Tongue (tissue), 2 donors: Measurements from ENCODE around the gene SLC35F3. TPM values are rescaled to one million over a fixed set of nuclear protein-coding genes. Genes with fewer than 3 reads are reported as not detected.
A peak's percentile ranks its signal among the peaks of the same experiment; 100 is the strongest.
"Not testable (repeated sequence)": the region's sequence is repeated elsewhere in the genome, so short reads cannot be mapped to it uniquely, and the experiment has no call there.

ENCODE experiments used
- DNase-seq: peaks from one replicate; pipeline ENCODE4 v3.0.0-alpha.2; 2015
- total RNA-seq: library from RNA; depleted of rRNA; stranded (reverse); fragments of >200 nt; gene quantifications from one replicate; pipeline ENCODE4 v1.2.3, GENCODE V29; 2014

The SLC35F3 gene
- total RNA-seq, 1 donor from 2014 or later, result 0.72 TPM

- no peak for DNase-seq
These were observed 203.0 kb downstream of the SLC35F3 start for GRCh38 chr1:234107416-234108021.

- DNase-seq, result no peak
These were observed 204.4 kb downstream of the SLC35F3 start for GRCh38 chr1:234108921-234109320.

- DNase-seq, result no peak
These were observed 205.4 kb downstream of the SLC35F3 start for GRCh38 chr1:234109840-234110239.

GRCh38 chr1:234111458-234112142 lies 207.1 kb downstream of the SLC35F3 start:
- DNase-seq, result peak; percentile 72

- DNase-seq, result peak; percentile 80
These were observed 210.3 kb downstream of the SLC35F3 start for GRCh38 chr1:234114648-234115307.

GRCh38 chr1:234118911-234119310 lies 214.4 kb downstream of the SLC35F3 start:
- no peak for DNase-seq

GRCh38 chr1:234119431-234119830 lies 215.0 kb downstream of the SLC35F3 start:
- no peak for DNase-seq

GRCh38 chr1:234120327-234120944 lies 216.0 kb downstream of the SLC35F3 start:
- DNase-seq, result no peak

- DNase-seq, result not testable (repeated sequence)
These were observed 217.2 kb downstream of the SLC35F3 start for GRCh38 chr1:234121659-234122058.

- not testable (repeated sequence) for DNase-seq
These were observed 218.1 kb downstream of the SLC35F3 start for GRCh38 chr1:234122571-234122970.

- DNase-seq, result peak; percentile 38
These were observed 219.4 kb downstream of the SLC35F3 start for GRCh38 chr1:234123867-234124266.

GRCh38 chr1:234125283-234125682 lies 220.8 kb downstream of the SLC35F3 start:
- peak; percentile 59 for DNase-seq

GRCh38 chr1:234125714-234126113 lies 221.2 kb downstream of the SLC35F3 start:
- no peak for DNase-seq

GRCh38 chr1:234127026-234127671 lies 222.7 kb downstream of the SLC35F3 start:
- DNase-seq, result no peak

GRCh38 chr1:234132795-234133194 lies 228.3 kb downstream of the SLC35F3 start:
- no peak for DNase-seq

- DNase-seq, result no peak
These were observed 230.4 kb downstream of the SLC35F3 start for GRCh38 chr1:234134878-234135277.

GRCh38 chr1:234135501-234135900 lies 231.0 kb downstream of the SLC35F3 start:
- no peak for DNase-seq

- DNase-seq, result no peak
These were observed 231.6 kb downstream of the SLC35F3 start for GRCh38 chr1:234136073-234136472.

GRCh38 chr1:234139966-234140365 lies 235.5 kb downstream of the SLC35F3 start:
- no peak for DNase-seq

- DNase-seq, result no peak
These were observed 235.9 kb downstream of the SLC35F3 start for GRCh38 chr1:234140388-234140787.

GRCh38 chr1:234141006-234141405 lies 236.5 kb downstream of the SLC35F3 start:
- DNase-seq, result no peak

GRCh38 chr1:234143681-234144080 lies 239.2 kb downstream of the SLC35F3 start:
- DNase-seq, result no peak

- DNase-seq, result no peak
These were observed 240.4 kb downstream of the SLC35F3 start for GRCh38 chr1:234144901-234145300.
